NCI-H187 (cell line): ENCODE measurements around the gene BSPH1.
"Not testable (repeated sequence)": the region's sequence is repeated elsewhere in the genome, so short reads cannot be mapped to it uniquely, and the experiment has no call there.

ENCODE experiments used
- DNase-seq, 2 experiments: peaks; one replicate each; lab custom pipeline; 2025; lab: John Stamatoyannopoulos, UW

BSPH1 gene

GRCh38 chr19:47920107-47920506 is 71.9 kb downstream of the BSPH1 start:
- not testable (repeated sequence) for DNase-seq
